ENCODE data around the gene ACER3.

The ACER3 gene

GRCh38 chr11:77053217-77054015, 192.7 kb downstream of the ACER3 start:
- no peak for DNase-seq (ENCODE audit: low read depth)
- TF ChIP-seq CTCF (IDR thresholded peaks at IDR 0.05; ENCODE audit: control insufficient read depth, insufficient read depth, low read depth, low read length, missing control alignments): no peak
- H3K4me3 ChIP-seq (ENCODE audit: control insufficient read depth, low read depth, low read length): no peak overlapping the region

- TF ChIP-seq CTCF (IDR thresholded peaks at IDR 0.05; ENCODE audit: control insufficient read depth, insufficient read depth, low read depth, low read length, missing control alignments): no peak
- DNase-seq (ENCODE audit: low read depth): no peak
- no peak overlapping the region for H3K4me3 ChIP-seq (ENCODE audit: control insufficient read depth, low read depth, low read length)
Measured at GRCh38 chr11:77054084-77054483, 193.4 kb downstream of the ACER3 start.

- no peak for DNase-seq (ENCODE audit: low read depth)
- TF ChIP-seq CTCF (IDR thresholded peaks at IDR 0.05; ENCODE audit: control insufficient read depth, insufficient read depth, low read depth, low read length, missing control alignments): no peak
- H3K4me3 ChIP-seq (ENCODE audit: control insufficient read depth, low read depth, low read length): no peak overlapping the region
Measured at GRCh38 chr11:77055101-77055561, 194.4 kb downstream of the ACER3 start.

GRCh38 chr11:77055913-77056312, 195.2 kb downstream of the ACER3 start:
- no peak for TF ChIP-seq CTCF (IDR thresholded peaks at IDR 0.05; ENCODE audit: control insufficient read depth, insufficient read depth, low read depth, low read length, missing control alignments)
- no peak overlapping the region for H3K4me3 ChIP-seq (ENCODE audit: control insufficient read depth, low read depth, low read length)
- DNase-seq (ENCODE audit: low read depth): no peak

- no peak for TF ChIP-seq CTCF (IDR thresholded peaks at IDR 0.05; ENCODE audit: control insufficient read depth, insufficient read depth, low read depth, low read length, missing control alignments)
- DNase-seq (ENCODE audit: low read depth): no peak
- H3K4me3 ChIP-seq (ENCODE audit: control insufficient read depth, low read depth, low read length): no peak overlapping the region
Measured at GRCh38 chr11:77056814-77057402, 196.2 kb downstream of the ACER3 start.

- DNase-seq (ENCODE audit: low read depth): no peak
- no peak overlapping the region for H3K4me3 ChIP-seq (ENCODE audit: control insufficient read depth, low read depth, low read length)
- no peak for TF ChIP-seq CTCF (IDR thresholded peaks at IDR 0.05; ENCODE audit: control insufficient read depth, insufficient read depth, low read depth, low read length, missing control alignments)
Measured at GRCh38 chr11:77057938-77058474, 197.3 kb downstream of the ACER3 start.

Data from AG09309 (cell line).